Measurements from ENCODE around the gene NLRP6. TPM values are rescaled to one million over a fixed set of nuclear protein-coding genes. Genes with fewer than 3 reads are reported as not detected.

Gene NLRP6
- total and polyA plus RNA-seq, 2 donors (not counting 1 experiment from before 2014, with no cell fraction given), result 1.4 to 2.7 TPM

DNA sequence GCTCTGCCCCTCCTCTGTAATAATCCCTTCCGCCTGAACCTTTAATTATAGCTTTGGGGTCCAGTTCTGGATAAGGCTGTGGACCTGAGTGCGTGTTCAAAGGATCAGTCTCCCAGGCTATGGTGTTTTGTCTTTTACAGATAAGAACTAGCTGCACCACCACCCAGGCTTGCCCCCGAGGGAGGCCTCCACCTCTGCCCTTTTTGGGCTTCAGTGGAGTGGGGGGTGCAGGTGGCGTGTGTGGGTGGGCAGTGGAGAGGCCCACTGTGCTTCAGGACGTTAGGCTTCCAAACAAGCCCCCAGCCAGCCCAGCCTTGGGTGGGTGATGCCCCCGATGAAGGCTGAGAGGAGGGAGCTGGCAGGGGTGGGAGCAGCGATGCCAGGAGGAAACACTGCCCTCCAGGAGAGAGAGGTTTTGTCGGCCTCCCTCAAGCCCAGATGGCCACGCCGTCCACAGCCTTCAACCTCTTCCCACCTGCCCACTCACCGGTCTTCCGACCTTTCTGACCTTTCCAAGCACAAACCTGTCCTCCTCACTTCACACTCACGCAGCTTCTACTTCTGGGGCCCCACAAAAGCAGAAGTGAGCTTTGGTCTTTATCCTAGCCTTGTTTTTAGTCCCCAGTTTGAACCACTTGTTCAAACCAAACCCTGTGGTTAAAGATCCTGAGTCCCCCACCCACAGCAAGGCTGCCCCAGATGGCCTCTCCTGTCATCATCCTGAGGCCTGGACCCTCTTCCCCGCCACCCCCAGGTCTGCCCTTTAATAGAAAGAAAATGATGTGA, 21.1 kb upstream of the NLRP6 start:
- Histone ChIP-seq H4K20me1 (ENCODE audit: control insufficient read depth, insufficient read depth, low read length, poor library complexity, severe bottlenecking) (no peaks in the 10 kb centered on the region), H3K36me3 (replicated peaks in 1 of 2; ENCODE audit: control extremely low read depth in 1 of 2, control insufficient read depth in 1 of 2, extremely low read depth in 1 of 2, insufficient read depth in 2 of 2, low read length in 1 of 2) (peaks cover 0 to 14% of the 10 kb centered on the region in 2 experiments), H3K4me1 (ENCODE audit: control insufficient read depth in 2 of 2, insufficient read depth in 2 of 2, low read length in 2 of 2) (peaks cover 17 to 22% of the 10 kb centered on the region in 2 donors), H3K27ac (ENCODE audit: low read length in 2 of 2) (no peak overlapping the region), H3K9me3 (ENCODE audit: control extremely low read depth in 1 of 3, control insufficient read depth in 2 of 3, insufficient read depth in 1 of 3, low read length in 2 of 3) (peaks cover 2 to 10% (median 4%) of the 10 kb centered on the region in 3 donors), H3K79me2 (ENCODE audit: control insufficient read depth, insufficient read depth, low read length) (no peaks in the 10 kb centered on the region), H3K9ac (ENCODE audit: low read length) (no peak overlapping the region), H3K27me3 (replicated peaks in 1 of 4; ENCODE audit: control extremely low read depth in 1 of 4, control insufficient read depth in 3 of 4, insufficient read depth in 4 of 4, low read length in 3 of 4) (no peaks in the 10 kb centered on the region), H2AFZ (ENCODE audit: insufficient read depth, low read depth, low read length, poor library complexity, severe bottlenecking) (peak overlapping the region; percentile 59), H3K4me2 (replicated peaks; ENCODE audit: low read depth, low read length, poor library complexity, severe bottlenecking) (peak overlapping the region; percentile 38), H3K4me3 (ENCODE audit: control extremely low read depth in 1 of 5, extremely low read depth in 1 of 5, insufficient read depth in 1 of 5, low read depth in 2 of 5, low read length in 4 of 5) (no peak overlapping the region)
- no peak for TF ChIP-seq EZH2 (IDR thresholded peaks at IDR 0.05; ENCODE audit: borderline replicate concordance, insufficient read depth, low read depth, low read length, poor library complexity, severe bottlenecking)
- TF ChIP-seq, protein P1, sequence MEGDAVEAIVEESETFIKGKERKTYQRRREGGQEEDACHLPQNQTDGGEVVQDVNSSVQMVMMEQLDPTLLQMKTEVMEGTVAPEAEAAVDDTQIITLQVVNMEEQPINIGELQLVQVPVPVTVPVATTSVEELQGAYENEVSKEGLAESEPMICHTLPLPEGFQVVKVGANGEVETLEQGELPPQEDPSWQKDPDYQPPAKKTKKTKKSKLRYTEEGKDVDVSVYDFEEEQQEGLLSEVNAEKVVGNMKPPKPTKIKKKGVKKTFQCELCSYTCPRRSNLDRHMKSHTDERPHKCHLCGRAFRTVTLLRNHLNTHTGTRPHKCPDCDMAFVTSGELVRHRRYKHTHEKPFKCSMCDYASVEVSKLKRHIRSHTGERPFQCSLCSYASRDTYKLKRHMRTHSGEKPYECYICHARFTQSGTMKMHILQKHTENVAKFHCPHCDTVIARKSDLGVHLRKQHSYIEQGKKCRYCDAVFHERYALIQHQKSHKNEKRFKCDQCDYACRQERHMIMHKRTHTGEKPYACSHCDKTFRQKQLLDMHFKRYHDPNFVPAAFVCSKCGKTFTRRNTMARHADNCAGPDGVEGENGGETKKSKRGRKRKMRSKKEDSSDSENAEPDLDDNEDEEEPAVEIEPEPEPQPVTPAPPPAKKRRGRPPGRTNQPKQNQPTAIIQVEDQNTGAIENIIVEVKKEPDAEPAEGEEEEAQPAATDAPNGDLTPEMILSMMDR (IDR thresholded peaks at IDR 0.05), result no peak
- CTCF ChIA-PET, result interaction anchor here (0.6 to 1.9 kb wide), 7 partner anchors 10 to 92 kb away, joined by 3 to 11 read pairs (median 4); partner anchors contain the start of gene BET1L
- peak; percentile 69 for ATAC-seq (ENCODE audit: low read depth)
- Mint-ChIP-seq H3K4me3 (peak overlapping the region; percentile 24), H3K9me3 (ENCODE audit: insufficient read depth) (peaks cover 4% of the 10 kb centered on the region), H3K4me1 (peaks cover 30% of the 10 kb centered on the region), H3K27ac (peak overlapping the region; percentile 54), H3K27me3 (no peaks in the 10 kb centered on the region)
- POLR2A ChIA-PET, result interaction anchor here (0.6 to 2.3 kb wide), 7 partner anchors 10 to 98 kb away, joined by 3 to 34 read pairs (median 3); partner anchors contain the start of genes PSMD13 and SIRT3
- DNase-seq, result peak; percentile 56
- intact Hi-C loops (cut with micrococcal nuclease), result no loop called here
- 55% methylated on average over 8 of the region's 14 CpGs for WGBS (ENCODE audit: insufficient coverage)

All from B cell (primary cell).